ENCODE measurements around the gene GRIK3.

DNA sequence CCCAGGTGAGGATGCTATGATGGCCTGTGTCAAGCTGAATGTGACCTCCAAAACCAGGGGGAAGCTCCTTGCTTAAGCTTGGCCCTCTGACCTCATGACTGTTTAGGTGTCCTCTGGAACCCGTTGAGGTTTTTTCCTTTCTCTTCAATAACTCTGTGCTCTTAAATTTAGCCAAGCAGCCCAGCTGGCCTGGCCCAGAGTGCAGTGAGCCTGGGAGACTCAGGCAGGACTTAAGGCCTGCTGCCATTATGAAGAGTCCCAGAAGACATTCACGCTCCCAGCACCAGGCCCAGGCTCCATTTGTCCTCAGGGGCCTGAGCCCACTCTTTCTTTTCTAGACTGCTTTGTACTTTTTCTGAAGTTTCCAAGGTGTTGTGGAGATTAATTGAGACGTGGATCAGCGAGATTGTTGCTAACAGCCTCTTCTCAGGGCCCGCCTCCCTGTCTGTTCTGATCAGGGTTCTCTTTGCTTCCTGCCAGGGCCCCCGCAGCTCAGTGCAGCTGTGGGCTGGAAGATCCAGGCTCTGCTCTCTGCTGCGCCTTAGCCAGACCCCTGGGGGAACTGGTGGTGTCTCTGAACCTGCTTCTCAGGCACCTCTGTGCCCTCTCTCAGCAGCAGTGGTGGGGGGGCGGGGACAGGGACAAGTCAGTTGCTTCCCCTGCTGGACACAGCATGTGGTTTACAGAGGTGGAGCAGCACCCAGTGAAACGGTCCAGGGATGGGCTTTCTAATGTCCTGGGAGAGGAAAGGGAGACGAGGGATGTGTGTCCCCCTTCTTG, 124.2 kb downstream of the GRIK3 start:
- no peak for TF ChIP-seq POLR2AphosphoS5 (IDR thresholded peaks at IDR 0.05; ENCODE audit: low read depth)
- TF ChIP-seq, protein P1, sequence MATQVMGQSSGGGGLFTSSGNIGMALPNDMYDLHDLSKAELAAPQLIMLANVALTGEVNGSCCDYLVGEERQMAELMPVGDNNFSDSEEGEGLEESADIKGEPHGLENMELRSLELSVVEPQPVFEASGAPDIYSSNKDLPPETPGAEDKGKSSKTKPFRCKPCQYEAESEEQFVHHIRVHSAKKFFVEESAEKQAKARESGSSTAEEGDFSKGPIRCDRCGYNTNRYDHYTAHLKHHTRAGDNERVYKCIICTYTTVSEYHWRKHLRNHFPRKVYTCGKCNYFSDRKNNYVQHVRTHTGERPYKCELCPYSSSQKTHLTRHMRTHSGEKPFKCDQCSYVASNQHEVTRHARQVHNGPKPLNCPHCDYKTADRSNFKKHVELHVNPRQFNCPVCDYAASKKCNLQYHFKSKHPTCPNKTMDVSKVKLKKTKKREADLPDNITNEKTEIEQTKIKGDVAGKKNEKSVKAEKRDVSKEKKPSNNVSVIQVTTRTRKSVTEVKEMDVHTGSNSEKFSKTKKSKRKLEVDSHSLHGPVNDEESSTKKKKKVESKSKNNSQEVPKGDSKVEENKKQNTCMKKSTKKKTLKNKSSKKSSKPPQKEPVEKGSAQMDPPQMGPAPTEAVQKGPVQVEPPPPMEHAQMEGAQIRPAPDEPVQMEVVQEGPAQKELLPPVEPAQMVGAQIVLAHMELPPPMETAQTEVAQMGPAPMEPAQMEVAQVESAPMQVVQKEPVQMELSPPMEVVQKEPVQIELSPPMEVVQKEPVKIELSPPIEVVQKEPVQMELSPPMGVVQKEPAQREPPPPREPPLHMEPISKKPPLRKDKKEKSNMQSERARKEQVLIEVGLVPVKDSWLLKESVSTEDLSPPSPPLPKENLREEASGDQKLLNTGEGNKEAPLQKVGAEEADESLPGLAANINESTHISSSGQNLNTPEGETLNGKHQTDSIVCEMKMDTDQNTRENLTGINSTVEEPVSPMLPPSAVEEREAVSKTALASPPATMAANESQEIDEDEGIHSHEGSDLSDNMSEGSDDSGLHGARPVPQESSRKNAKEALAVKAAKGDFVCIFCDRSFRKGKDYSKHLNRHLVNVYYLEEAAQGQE (IDR thresholded peaks at IDR 0.05; ENCODE audit: insufficient replicate concordance, low read depth) = no peak
- TF ChIP-seq, protein P2, sequence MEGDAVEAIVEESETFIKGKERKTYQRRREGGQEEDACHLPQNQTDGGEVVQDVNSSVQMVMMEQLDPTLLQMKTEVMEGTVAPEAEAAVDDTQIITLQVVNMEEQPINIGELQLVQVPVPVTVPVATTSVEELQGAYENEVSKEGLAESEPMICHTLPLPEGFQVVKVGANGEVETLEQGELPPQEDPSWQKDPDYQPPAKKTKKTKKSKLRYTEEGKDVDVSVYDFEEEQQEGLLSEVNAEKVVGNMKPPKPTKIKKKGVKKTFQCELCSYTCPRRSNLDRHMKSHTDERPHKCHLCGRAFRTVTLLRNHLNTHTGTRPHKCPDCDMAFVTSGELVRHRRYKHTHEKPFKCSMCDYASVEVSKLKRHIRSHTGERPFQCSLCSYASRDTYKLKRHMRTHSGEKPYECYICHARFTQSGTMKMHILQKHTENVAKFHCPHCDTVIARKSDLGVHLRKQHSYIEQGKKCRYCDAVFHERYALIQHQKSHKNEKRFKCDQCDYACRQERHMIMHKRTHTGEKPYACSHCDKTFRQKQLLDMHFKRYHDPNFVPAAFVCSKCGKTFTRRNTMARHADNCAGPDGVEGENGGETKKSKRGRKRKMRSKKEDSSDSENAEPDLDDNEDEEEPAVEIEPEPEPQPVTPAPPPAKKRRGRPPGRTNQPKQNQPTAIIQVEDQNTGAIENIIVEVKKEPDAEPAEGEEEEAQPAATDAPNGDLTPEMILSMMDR (IDR thresholded peaks at IDR 0.05; ENCODE audit: insufficient read depth, low read length) = no peak
- TF ChIP-seq SPI1 (IDR thresholded peaks at IDR 0.05; ENCODE audit: borderline replicate concordance, low read depth) = no peak
- no peak for TF ChIP-seq GABPA (IDR thresholded peaks at IDR 0.05; ENCODE audit: low read depth)
